ENCODE results near the gene TAGLN2.
A peak's percentile ranks its signal among the peaks of the same experiment; 100 is the strongest.

TAGLN2 gene

GRCh38 chr1:159881622-159882526, 43.4 kb downstream of the TAGLN2 start:
- Mint-ChIP-seq H3K9me3 (no peaks in the 10 kb centered on the region), H3K4me1 (peaks cover 0 to 1% of the 10 kb centered on the region in 2 donors), H3K27ac (no peak overlapping the region), H3K4me3 (no peak overlapping the region), H3K27me3 (peaks cover 0 to 3% of the 10 kb centered on the region in 2 donors), H3K36me3 (peaks cover 6 to 13% of the 10 kb centered on the region in 2 donors)
- no peak for ATAC-seq (replicated peaks)
- no peak for DNase-seq

- Mint-ChIP-seq H3K4me3 (no peak overlapping the region), H3K36me3 (peaks cover 13 to 17% of the 10 kb centered on the region in 2 donors), H3K27ac (no peak overlapping the region), H3K4me1 (no peaks in the 10 kb centered on the region), H3K9me3 (no peaks in the 10 kb centered on the region), H3K27me3 (peaks cover 0 to 3% of the 10 kb centered on the region in 2 donors)
- no peak for DNase-seq
- ATAC-seq (replicated peaks), result no peak
Observed at GRCh38 chr1:159880430-159880829, 44.9 kb downstream of the TAGLN2 start.

- Mint-ChIP-seq H3K27me3 (peaks cover 0 to 3% of the 10 kb centered on the region in 2 donors), H3K27ac (no peak overlapping the region), H3K4me1 (no peaks in the 10 kb centered on the region), H3K9me3 (no peaks in the 10 kb centered on the region), H3K36me3 (peaks cover 13 to 17% of the 10 kb centered on the region in 2 donors), H3K4me3 (no peak overlapping the region)
- ATAC-seq (replicated peaks) (no peak), DNase-seq (no peak)
Observed at GRCh38 chr1:159879977-159880376, 45.3 kb downstream of the TAGLN2 start.

GRCh38 chr1:159879136-159879535, 46.2 kb downstream of the TAGLN2 start:
- Mint-ChIP-seq H3K27ac (no peak overlapping the region), H3K36me3 (peaks cover 9 to 12% of the 10 kb centered on the region in 2 donors), H3K27me3 (peaks cover 0 to 3% of the 10 kb centered on the region in 2 donors), H3K9me3 (no peaks in the 10 kb centered on the region), H3K4me1 (no peaks in the 10 kb centered on the region), H3K4me3 (no peak overlapping the region)
- no peak for DNase-seq
- ATAC-seq (replicated peaks), result no peak

- ATAC-seq (replicated peaks), result no peak
Observed at GRCh38 chr1:159877695-159878444, 47.4 kb downstream of the TAGLN2 start.

GRCh38 chr1:159873530-159874143, 51.7 kb downstream of the TAGLN2 start:
- Mint-ChIP-seq H3K27ac (no peak overlapping the region), H3K36me3 (peaks cover 11 to 21% of the 10 kb centered on the region in 2 donors), H3K4me3 (no peak overlapping the region), H3K9me3 (no peaks in the 10 kb centered on the region), H3K4me1 (no peaks in the 10 kb centered on the region), H3K27me3 (peaks cover 0 to 12% of the 10 kb centered on the region in 2 donors)
- DNase-seq, result no peak
- no peak for ATAC-seq (replicated peaks)

More at GRCh38 chr1:159877695-159878444, 47.4 kb downstream of the TAGLN2 start:
- no peaks in the 10 kb centered on the region for H3K4me1 Mint-ChIP-seq
- no peak for DNase-seq
- H3K27me3 Mint-ChIP-seq, result peaks cover 0 to 7% of the 10 kb centered on the region in 2 donors
- peaks cover 9 to 15% of the 10 kb centered on the region in 2 donors for H3K36me3 Mint-ChIP-seq
- no peak overlapping the region for H3K4me3 Mint-ChIP-seq
- H3K9me3 Mint-ChIP-seq, result no peaks in the 10 kb centered on the region
- no peak overlapping the region for H3K27ac Mint-ChIP-seq

- H3K27me3 Mint-ChIP-seq, result peaks cover 0 to 12% of the 10 kb centered on the region in 2 donors
- no peaks in the 10 kb centered on the region for H3K4me1 Mint-ChIP-seq
- no peaks in the 10 kb centered on the region for H3K9me3 Mint-ChIP-seq
- no peak overlapping the region for H3K27ac Mint-ChIP-seq
- H3K4me3 Mint-ChIP-seq, result no peak overlapping the region
- H3K36me3 Mint-ChIP-seq, result peaks cover 11 to 19% of the 10 kb centered on the region in 2 donors
- DNase-seq (no peak), ATAC-seq (replicated peaks) (no peak)
Observed at GRCh38 chr1:159872891-159873290, 52.4 kb downstream of the TAGLN2 start.

GRCh38 chr1:159870704-159871103, 54.6 kb downstream of the TAGLN2 start:
- peaks cover 6 to 12% of the 10 kb centered on the region in 2 donors for H3K36me3 Mint-ChIP-seq
- H3K4me1 Mint-ChIP-seq, result no peaks in the 10 kb centered on the region

GRCh38 chr1:159869607-159870006, 55.7 kb downstream of the TAGLN2 start:
- H3K27me3 Mint-ChIP-seq, result peaks cover 0 to 15% of the 10 kb centered on the region in 2 donors
- H3K9me3 Mint-ChIP-seq, result no peaks in the 10 kb centered on the region
- ATAC-seq (replicated peaks) (no peak), DNase-seq (no peak)
- peaks cover 3 to 12% of the 10 kb centered on the region in 2 donors for H3K36me3 Mint-ChIP-seq
- no peak overlapping the region for H3K4me3 Mint-ChIP-seq
- peaks cover 0 to 2% of the 10 kb centered on the region in 2 donors for H3K4me1 Mint-ChIP-seq
- H3K27ac Mint-ChIP-seq, result no peak overlapping the region

More at GRCh38 chr1:159870704-159871103, 54.6 kb downstream of the TAGLN2 start:
- ATAC-seq (replicated peaks) (no peak), DNase-seq (no peak)
- Mint-ChIP-seq H3K27me3 (peaks cover 0 to 15% of the 10 kb centered on the region in 2 donors), H3K4me3 (no peak overlapping the region), H3K27ac (peak overlapping the region; percentile 67), H3K9me3 (no peaks in the 10 kb centered on the region)

GRCh38 chr1:159869173-159869572, 56.1 kb downstream of the TAGLN2 start:
- Mint-ChIP-seq H3K27ac (no peak overlapping the region), H3K4me1 (peaks cover 0 to 2% of the 10 kb centered on the region in 2 donors), H3K27me3 (peaks cover 0 to 15% of the 10 kb centered on the region in 2 donors), H3K36me3 (peaks cover 3 to 12% of the 10 kb centered on the region in 2 donors), H3K4me3 (no peak overlapping the region), H3K9me3 (no peaks in the 10 kb centered on the region)
- DNase-seq (no peak), ATAC-seq (replicated peaks) (peak; percentile 29 to 36)

- H3K9me3 Mint-ChIP-seq, result no peaks in the 10 kb centered on the region
- H3K4me3 Mint-ChIP-seq, result no peak overlapping the region
- DNase-seq, result no peak
- H3K27me3 Mint-ChIP-seq, result peaks cover 0 to 15% of the 10 kb centered on the region in 2 donors
- peaks cover 0 to 2% of the 10 kb centered on the region in 2 donors for H3K4me1 Mint-ChIP-seq
- peaks cover 3 to 12% of the 10 kb centered on the region in 2 donors for H3K36me3 Mint-ChIP-seq
- ATAC-seq (replicated peaks), result no peak
- H3K27ac Mint-ChIP-seq, result no peak overlapping the region
Observed at GRCh38 chr1:159868766-159869165, 56.5 kb downstream of the TAGLN2 start.

Data from stimulated activated naive B cell treated with anti-CD40 and anti-IgM and Interleukin-4, amounts not matched to agents 10 μg/mL and 1 μg/mL and 100 μg/mL, for 72 hours (primary cell).